ENCODE results near the gene MT1H. TPM values are rescaled to one million over a fixed set of nuclear protein-coding genes. Genes with fewer than 3 reads are reported as not detected.

The MT1H gene
- total RNA-seq, 1 experiment from 2014 or later, result not detected

DNA sequence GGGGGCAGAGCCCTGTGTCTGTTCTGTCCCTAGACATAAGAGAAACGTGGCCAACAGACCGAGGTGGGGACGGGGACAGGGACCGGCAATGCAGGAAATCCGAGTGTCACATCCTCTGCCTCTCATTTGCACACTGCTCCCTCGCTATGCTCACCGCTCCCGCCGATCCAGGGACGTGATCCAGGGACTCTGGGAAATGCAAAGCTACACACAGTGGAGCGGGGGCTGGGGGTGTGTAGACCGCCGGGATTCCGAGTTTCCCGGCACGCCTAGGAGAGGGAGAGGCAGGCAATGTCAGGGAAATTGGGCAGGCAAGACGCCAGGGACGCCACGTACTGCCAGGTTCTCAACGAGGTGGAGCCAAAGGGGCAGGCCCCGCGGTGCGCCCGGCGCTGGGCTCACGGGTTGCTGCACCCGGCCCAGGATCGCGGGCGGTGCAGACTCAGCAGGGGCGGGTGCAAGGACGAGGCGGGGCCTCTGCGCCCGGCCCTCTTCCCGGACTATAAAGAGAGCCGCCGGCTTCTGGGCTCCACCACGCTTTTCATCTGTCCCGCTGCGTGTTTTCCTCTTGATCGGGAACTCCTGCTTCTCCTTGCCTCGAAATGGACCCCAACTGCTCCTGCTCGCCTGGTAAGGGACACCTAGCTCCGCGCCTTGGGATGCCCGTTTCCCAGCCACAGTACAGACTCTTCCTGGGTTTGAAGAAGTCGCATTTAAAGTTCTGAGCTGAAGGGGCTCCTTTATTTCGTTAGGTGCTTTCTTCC is 12.5 kb downstream of the MT1H start, which contains the start of gene MT1X:
Gene MT1X, plus strand, starts transcription at position 532 of the 764 bp plus-strand sequence. Its CDS starts 71 bp downstream, at position 603.
- Histone ChIP-seq H3K27me3 (ENCODE audit: insufficient read depth, low read length) (no peaks in the 10 kb centered on the region), H3K27ac (ENCODE audit: low read depth, low read length) (peak within 1 kb of the TSS; percentile 61), H3K9ac (ENCODE audit: low read length) (peak within 1 kb of the TSS; percentile 76), H3K9me3 (ENCODE audit: control insufficient read depth in 1 of 2, insufficient read depth in 1 of 2, low read depth in 1 of 2, low read length in 2 of 2) (no peaks in the 10 kb centered on the region), H3K4me1 (ENCODE audit: control insufficient read depth in 1 of 2, insufficient read depth in 2 of 2, low read length in 2 of 2) (peaks cover 13 to 32% of the 10 kb centered on the region in 2 experiments; a peak in 3 of 4 replicates), H3K79me2 (ENCODE audit: insufficient read depth, low read length) (no peaks in the 10 kb centered on the region), H2AFZ (ENCODE audit: low read depth, low read length, poor library complexity, severe bottlenecking) (peak within 1 kb of the TSS; percentile 37), H3K9me2 (ENCODE audit: insufficient read depth) (no peaks in the 10 kb centered on the region), H3K4me2 (ENCODE audit: low read length) (peak within 1 kb of the TSS; percentile 96), H3K36me3 (ENCODE audit: control insufficient read depth in 1 of 2, insufficient read depth in 2 of 2, low read length in 2 of 2) (no peaks in the 10 kb centered on the region), H4K20me1 (ENCODE audit: insufficient read depth) (no peaks in the 10 kb centered on the region), H3K4me3 (replicated peaks in 1 of 2; ENCODE audit: low read depth in 1 of 2, low read length in 2 of 2) (peak within 1 kb of the TSS; percentile 67 to 81)
- CTCF ChIA-PET, result no interaction called here
- POLR2A ChIA-PET, result interaction anchor here (0.9 to 2.4 kb wide), 5 partner anchors 8 to 57 kb away, joined by 3 to 9 read pairs (median 5); partner anchors contain the start of gene MT1E
- RAD21 ChIA-PET (ENCODE audit: low non-redundant PET in 1 of 2, low total read pairs in 2 of 2, uncharacterized antibody in 2 of 2, unreplicated experiment in 2 of 2), result interaction anchor here in 1 of 2 experiments (1.1 kb wide), 1 partner anchor 28 kb away, joined by 3 read pairs; no protein-coding TSS in a partner anchor
- TSS peak; percentile 94 for BruUV-seq (replicated peaks)
- ATAC-seq (peak; percentile 97), DNase-seq (ENCODE audit: low read depth, low spot score) (peak; percentile 81)
- TF ChIP-seq POLR2AphosphoS5 (IDR thresholded peaks at IDR 0.05; ENCODE audit: low read depth, low read length), result peak; percentile 92
- TF ChIP-seq POLR2A (IDR thresholded peaks at IDR 0.05; ENCODE audit: borderline replicate concordance, extremely low read depth, insufficient read depth, insufficient read length), result peak; percentile 95
- no peak for TF ChIP-seq CEBPB (IDR thresholded peaks at IDR 0.05; ENCODE audit: low read depth)
- peak; percentile 50; the same call in 1 of the 2 replicates for TF ChIP-seq SIN3A (IDR thresholded peaks at IDR 0.05; ENCODE audit: low read depth)
- TF ChIP-seq, protein P1, sequence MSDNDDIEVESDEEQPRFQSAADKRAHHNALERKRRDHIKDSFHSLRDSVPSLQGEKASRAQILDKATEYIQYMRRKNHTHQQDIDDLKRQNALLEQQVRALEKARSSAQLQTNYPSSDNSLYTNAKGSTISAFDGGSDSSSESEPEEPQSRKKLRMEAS (IDR thresholded peaks at IDR 0.05), result peak; percentile 83
- no peak for TF ChIP-seq ZNF274 (IDR thresholded peaks at IDR 0.05; ENCODE audit: low read depth, low read length)
- peak; percentile 51 for TF ChIP-seq SP1 (IDR thresholded peaks at IDR 0.05; ENCODE audit: low read depth)
- no peak for TF ChIP-seq RAD21 (IDR thresholded peaks at IDR 0.05; ENCODE audit: low read depth)
- peak; percentile 96 for TF ChIP-seq TCF7L2 (IDR thresholded peaks at IDR 0.05; ENCODE audit: borderline replicate concordance, extremely low read depth, insufficient read depth, insufficient read length)
- 0 out of 2 replicates have a peak, but pooled peaks have one; percentile 60 for TF ChIP-seq CBX3 (IDR thresholded peaks at IDR 0.05; ENCODE audit: low read depth)
- intact Hi-C loops (cut with micrococcal nuclease), result loop anchor here (2.0 to 5.0 kb wide), 4 partner anchors 25 to 1180 kb away; partner anchors contain the start of genes MT1E, MT1F and MT2A

Data from HCT116 (cell line).